Measurements from ENCODE around the gene HIF1A. TPM values are rescaled to one million over a fixed set of nuclear protein-coding genes. Genes with fewer than 3 reads are reported as not detected.

The HIF1A gene
- total RNA-seq, 1 donor from 2014 or later, result 299 TPM

DNA sequence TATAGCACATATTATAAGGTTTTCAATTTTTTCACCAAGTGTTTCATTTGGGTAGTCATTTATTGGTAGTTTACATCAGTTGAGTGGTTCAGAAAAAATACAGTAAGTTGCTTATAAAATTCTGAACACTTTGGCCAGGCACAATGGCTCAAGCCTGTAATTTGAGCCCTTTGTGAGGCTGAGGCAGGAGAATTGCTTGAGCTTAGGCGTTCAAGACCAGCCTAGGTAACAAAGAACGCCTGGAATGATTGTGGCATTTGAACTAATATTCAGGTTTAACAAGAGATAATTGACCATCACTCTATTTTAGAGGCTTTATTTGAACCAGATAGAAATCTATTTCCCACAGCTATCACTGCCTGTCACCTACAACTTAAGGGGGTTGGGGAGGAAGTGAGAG lies 22.7 kb downstream of the HIF1A start:
- H3K4me1 Mint-ChIP-seq, result peaks cover 10% of the 10 kb centered on the region
- no peak overlapping the region for H3K27ac ChIP-seq
- peaks cover 96% of the 10 kb centered on the region for H4K20me1 ChIP-seq (ENCODE audit: low read depth)
- no peak for TF ChIP-seq EZH2 (IDR thresholded peaks at IDR 0.05)
- TF ChIP-seq, protein P1, sequence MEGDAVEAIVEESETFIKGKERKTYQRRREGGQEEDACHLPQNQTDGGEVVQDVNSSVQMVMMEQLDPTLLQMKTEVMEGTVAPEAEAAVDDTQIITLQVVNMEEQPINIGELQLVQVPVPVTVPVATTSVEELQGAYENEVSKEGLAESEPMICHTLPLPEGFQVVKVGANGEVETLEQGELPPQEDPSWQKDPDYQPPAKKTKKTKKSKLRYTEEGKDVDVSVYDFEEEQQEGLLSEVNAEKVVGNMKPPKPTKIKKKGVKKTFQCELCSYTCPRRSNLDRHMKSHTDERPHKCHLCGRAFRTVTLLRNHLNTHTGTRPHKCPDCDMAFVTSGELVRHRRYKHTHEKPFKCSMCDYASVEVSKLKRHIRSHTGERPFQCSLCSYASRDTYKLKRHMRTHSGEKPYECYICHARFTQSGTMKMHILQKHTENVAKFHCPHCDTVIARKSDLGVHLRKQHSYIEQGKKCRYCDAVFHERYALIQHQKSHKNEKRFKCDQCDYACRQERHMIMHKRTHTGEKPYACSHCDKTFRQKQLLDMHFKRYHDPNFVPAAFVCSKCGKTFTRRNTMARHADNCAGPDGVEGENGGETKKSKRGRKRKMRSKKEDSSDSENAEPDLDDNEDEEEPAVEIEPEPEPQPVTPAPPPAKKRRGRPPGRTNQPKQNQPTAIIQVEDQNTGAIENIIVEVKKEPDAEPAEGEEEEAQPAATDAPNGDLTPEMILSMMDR (IDR thresholded peaks at IDR 0.05), result no peak
- TF ChIP-seq EZH2phosphoT487 (IDR thresholded peaks at IDR 0.05), result no peak
- H3K79me2 ChIP-seq (ENCODE audit: low read depth), result peaks cover 100% of the 10 kb centered on the region
- H3K9ac ChIP-seq, result no peak overlapping the region
- H3K4me3 ChIP-seq, result no peak overlapping the region
- H3K36me3 Mint-ChIP-seq, result peaks cover 6% of the 10 kb centered on the region
- H3K4me1 ChIP-seq, result peaks cover 35% of the 10 kb centered on the region
- peaks cover 15% of the 10 kb centered on the region for H3K36me3 ChIP-seq
- no peak overlapping the region for H3K4me3 Mint-ChIP-seq
- H3K9me3 ChIP-seq (ENCODE audit: low read depth), result no peaks in the 10 kb centered on the region
- H3K9me3 Mint-ChIP-seq, result no peaks in the 10 kb centered on the region
- peaks cover 12% of the 10 kb centered on the region for H3F3A ChIP-seq (ENCODE audit: low read depth)
- H3K4me2 ChIP-seq, result peak overlapping the region; percentile 21
- no peak overlapping the region for H2AFZ ChIP-seq (replicated peaks)
- no peak overlapping the region for H3K27ac Mint-ChIP-seq
- no peaks in the 10 kb centered on the region for H3K27me3 Mint-ChIP-seq (ENCODE audit: insufficient read depth, low read depth)
- DNase-seq (ENCODE audit: low spot score), result peak; percentile 33
- no peaks in the 10 kb centered on the region for H3K27me3 ChIP-seq

- H4K20me1 ChIP-seq (ENCODE audit: low read depth), result peaks cover 86% of the 10 kb centered on the region
- no peaks in the 10 kb centered on the region for H3K9me3 Mint-ChIP-seq
- H3K4me2 ChIP-seq, result no peak overlapping the region
- no peak overlapping the region for H3K4me3 Mint-ChIP-seq
- no peak overlapping the region for H3K4me3 ChIP-seq
- H3K27me3 ChIP-seq, result no peaks in the 10 kb centered on the region
- no peaks in the 10 kb centered on the region for H3K9me3 ChIP-seq (ENCODE audit: low read depth)
- no peak overlapping the region for H3K9ac ChIP-seq
- no peak overlapping the region for H2AFZ ChIP-seq (replicated peaks)
- H3K27ac ChIP-seq, result no peak overlapping the region
- H3K4me1 ChIP-seq, result peaks cover 26% of the 10 kb centered on the region
- H3K36me3 Mint-ChIP-seq, result peaks cover 11% of the 10 kb centered on the region
- peaks cover 100% of the 10 kb centered on the region for H3K79me2 ChIP-seq (ENCODE audit: low read depth)
- TF ChIP-seq EZH2phosphoT487 (IDR thresholded peaks at IDR 0.05), result no peak
- TF ChIP-seq EZH2 (IDR thresholded peaks at IDR 0.05), result no peak
- TF ChIP-seq, protein P1 (IDR thresholded peaks at IDR 0.05), result no peak
- peaks cover 10% of the 10 kb centered on the region for H3K4me1 Mint-ChIP-seq
- peaks cover 18% of the 10 kb centered on the region for H3K36me3 ChIP-seq
- H3F3A ChIP-seq (ENCODE audit: low read depth), result peaks cover 12% of the 10 kb centered on the region
- peak overlapping the region; percentile 51 for H3K27ac Mint-ChIP-seq
- no peak for DNase-seq (ENCODE audit: low spot score)
- no peaks in the 10 kb centered on the region for H3K27me3 Mint-ChIP-seq (ENCODE audit: insufficient read depth, low read depth)
Observed at GRCh38 chr14:61719344-61720293, 24.3 kb downstream of the HIF1A start.

GRCh38 chr14:61720294-61720661 lies 25.0 kb downstream of the HIF1A start:
- Mint-ChIP-seq H3K4me3 (no peak overlapping the region), H3K27ac (no peak overlapping the region)

More at GRCh38 chr14:61720294-61720661, 25.0 kb downstream of the HIF1A start:
- peaks cover 18% of the 10 kb centered on the region for H3K36me3 ChIP-seq
- H3K9me3 ChIP-seq (ENCODE audit: low read depth), result no peaks in the 10 kb centered on the region
- DNase-seq (ENCODE audit: low spot score), result no peak
- peaks cover 12% of the 10 kb centered on the region for H3F3A ChIP-seq (ENCODE audit: low read depth)
- TF ChIP-seq, protein P1 (IDR thresholded peaks at IDR 0.05), result no peak
- TF ChIP-seq EZH2 (IDR thresholded peaks at IDR 0.05), result no peak
- TF ChIP-seq EZH2phosphoT487 (IDR thresholded peaks at IDR 0.05), result no peak
- H3K4me2 ChIP-seq, result no peak overlapping the region
- no peak overlapping the region for H3K4me3 ChIP-seq
- Mint-ChIP-seq H3K4me1 (peaks cover 10% of the 10 kb centered on the region), H3K9me3 (no peaks in the 10 kb centered on the region), H3K27me3 (ENCODE audit: insufficient read depth, low read depth) (no peaks in the 10 kb centered on the region), H3K36me3 (peaks cover 15% of the 10 kb centered on the region)
- H3K27me3 ChIP-seq, result no peaks in the 10 kb centered on the region
- no peak overlapping the region for H3K27ac ChIP-seq
- H3K4me1 ChIP-seq, result peaks cover 26% of the 10 kb centered on the region
- H4K20me1 ChIP-seq (ENCODE audit: low read depth), result peaks cover 86% of the 10 kb centered on the region
- no peak overlapping the region for H3K9ac ChIP-seq
- peaks cover 100% of the 10 kb centered on the region for H3K79me2 ChIP-seq (ENCODE audit: low read depth)
- H2AFZ ChIP-seq (replicated peaks), result no peak overlapping the region

All from neural progenitor cell (in vitro differentiated cells).